ENCODE measurements around the gene CAMK2A.

GRCh38 chr5:150329881-150330876 is 40.6 kb upstream of the CAMK2A start:
- TF ChIP-seq POLR2AphosphoS5 (IDR thresholded peaks at IDR 0.05; ENCODE audit: low read depth, low read length), result no peak
- no peak for TF ChIP-seq SIN3A (IDR thresholded peaks at IDR 0.05; ENCODE audit: borderline replicate concordance, insufficient read depth, low read length)

Data from PFSK-1 (cell line).